Measurements from ENCODE around the gene SLX9.

Gene SLX9

DNA sequence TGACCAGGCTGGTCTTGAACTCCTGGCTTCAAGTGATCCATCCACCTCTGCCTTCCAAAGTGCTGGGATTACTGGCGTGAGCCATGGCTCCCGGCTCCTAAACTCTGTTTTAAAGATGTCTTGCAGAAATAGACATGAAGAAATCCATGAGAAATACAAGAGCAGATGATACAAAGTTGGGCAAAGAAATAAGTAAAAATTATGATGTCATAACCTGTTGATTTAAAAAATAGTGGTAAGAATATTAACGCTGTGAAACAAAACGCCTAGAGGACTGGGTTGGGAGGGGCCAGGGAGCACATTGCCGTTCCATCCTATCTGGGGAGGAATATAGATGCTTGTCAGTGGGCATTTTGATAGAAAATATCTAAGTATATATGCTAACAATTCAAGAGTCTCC lies 17.9 kb upstream of the SLX9 start:
- DNase-seq (ENCODE audit: low read depth), result no peak
- H3K4me3 ChIP-seq (ENCODE audit: low read depth, low read length), result no peak overlapping the region
- TF ChIP-seq, protein P1, sequence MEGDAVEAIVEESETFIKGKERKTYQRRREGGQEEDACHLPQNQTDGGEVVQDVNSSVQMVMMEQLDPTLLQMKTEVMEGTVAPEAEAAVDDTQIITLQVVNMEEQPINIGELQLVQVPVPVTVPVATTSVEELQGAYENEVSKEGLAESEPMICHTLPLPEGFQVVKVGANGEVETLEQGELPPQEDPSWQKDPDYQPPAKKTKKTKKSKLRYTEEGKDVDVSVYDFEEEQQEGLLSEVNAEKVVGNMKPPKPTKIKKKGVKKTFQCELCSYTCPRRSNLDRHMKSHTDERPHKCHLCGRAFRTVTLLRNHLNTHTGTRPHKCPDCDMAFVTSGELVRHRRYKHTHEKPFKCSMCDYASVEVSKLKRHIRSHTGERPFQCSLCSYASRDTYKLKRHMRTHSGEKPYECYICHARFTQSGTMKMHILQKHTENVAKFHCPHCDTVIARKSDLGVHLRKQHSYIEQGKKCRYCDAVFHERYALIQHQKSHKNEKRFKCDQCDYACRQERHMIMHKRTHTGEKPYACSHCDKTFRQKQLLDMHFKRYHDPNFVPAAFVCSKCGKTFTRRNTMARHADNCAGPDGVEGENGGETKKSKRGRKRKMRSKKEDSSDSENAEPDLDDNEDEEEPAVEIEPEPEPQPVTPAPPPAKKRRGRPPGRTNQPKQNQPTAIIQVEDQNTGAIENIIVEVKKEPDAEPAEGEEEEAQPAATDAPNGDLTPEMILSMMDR (IDR thresholded peaks at IDR 0.05; ENCODE audit: control insufficient read depth, extremely low read depth, insufficient read depth), result no peak

DNA sequence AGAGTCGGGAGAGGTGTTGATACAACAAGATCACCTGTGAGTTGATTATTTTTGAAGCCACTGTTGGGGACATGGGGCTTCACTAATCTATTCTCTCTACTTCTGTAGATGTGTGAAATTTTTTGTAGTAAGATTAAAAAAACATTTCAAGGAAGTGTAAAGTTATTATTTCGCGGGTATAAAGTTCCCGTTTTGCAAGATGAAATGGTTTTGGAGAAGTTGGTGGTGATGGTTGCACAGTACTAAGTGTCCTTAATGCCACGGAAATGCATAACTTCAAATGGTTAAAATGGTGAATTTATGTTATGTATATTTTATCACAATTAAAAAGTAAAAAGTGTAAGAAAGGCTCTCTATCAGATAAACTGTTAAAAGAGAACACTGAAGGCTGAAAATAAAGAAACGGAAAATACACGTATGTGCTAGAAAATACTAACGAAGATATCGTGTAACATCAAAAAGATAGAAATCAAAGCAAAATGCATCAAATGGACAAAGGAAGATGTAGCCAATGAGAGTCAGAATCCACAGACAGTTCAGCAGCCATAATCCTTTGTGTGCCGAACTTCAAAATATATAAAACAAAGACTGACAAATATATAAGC lies 16.2 kb upstream of the SLX9 start:
- TF ChIP-seq, protein P1 (IDR thresholded peaks at IDR 0.05; ENCODE audit: control insufficient read depth, extremely low read depth, insufficient read depth), result no peak

DNA sequence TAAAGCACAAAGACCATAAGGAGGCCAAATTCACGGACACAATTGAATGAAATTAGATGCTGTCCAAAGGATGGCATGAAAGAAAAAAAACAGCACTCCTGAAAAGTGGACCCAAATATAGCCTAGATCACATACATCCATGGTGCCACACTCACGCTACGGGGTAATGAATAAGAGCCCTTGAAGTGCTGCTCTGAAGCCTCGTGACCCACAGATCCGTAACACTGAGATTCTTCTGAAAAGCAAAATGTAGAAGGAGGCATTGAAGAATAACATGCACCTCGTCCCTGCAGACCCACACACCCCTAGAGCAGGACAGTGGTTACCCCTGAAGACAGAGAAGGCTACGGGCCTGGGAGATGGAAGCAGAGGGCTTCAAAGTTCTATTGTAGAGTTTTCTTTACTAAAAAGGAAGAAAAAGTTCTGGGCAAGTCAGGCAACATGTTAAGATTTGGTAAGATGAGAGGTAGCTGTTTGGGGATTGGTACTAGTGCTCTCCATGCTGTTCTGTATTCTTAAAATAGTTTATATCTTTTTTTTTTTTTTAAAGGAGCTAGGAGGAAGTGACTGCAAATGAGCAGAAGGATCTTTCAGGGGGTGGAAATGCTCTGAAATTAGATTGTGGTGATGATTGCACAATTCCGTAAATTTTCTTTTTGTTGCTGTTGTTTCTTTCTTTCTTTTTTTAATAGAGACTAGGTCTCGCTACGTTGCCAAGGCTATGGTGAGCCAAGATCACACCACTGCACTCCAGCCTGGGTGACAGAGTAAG lies 15.0 kb upstream of the SLX9 start:
- no peak overlapping the region for H3K4me3 ChIP-seq (ENCODE audit: low read depth, low read length)
- TF ChIP-seq, protein P1 (IDR thresholded peaks at IDR 0.05; ENCODE audit: control insufficient read depth, extremely low read depth, insufficient read depth), result no peak
- no peak for DNase-seq (ENCODE audit: low read depth)

More for the DNA sequence above, 16.2 kb upstream of the SLX9 start:
- no peak for DNase-seq (ENCODE audit: low read depth)
- no peak overlapping the region for H3K4me3 ChIP-seq (ENCODE audit: low read depth, low read length)

DNA sequence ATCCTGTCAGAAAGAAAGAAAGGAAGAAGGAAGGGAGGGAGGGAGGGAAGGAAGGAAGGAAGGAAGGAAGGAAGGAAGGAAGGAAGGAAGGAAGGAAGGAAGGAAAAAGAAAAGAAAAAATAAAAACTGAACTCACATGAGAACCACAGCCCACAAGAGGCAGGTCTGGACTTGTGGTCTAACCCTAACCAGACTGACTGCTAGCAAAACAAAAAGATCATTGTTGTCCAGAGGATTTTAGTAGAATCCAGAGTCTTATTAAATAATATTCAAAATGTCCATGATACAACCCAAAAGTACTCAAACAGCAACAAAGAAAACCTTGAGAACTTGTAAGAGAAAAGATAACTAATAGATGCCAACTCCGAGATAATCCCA lies 14.5 kb upstream of the SLX9 start:
- H3K4me3 ChIP-seq (ENCODE audit: low read depth, low read length), result no peak overlapping the region
- TF ChIP-seq, protein P1 (IDR thresholded peaks at IDR 0.05; ENCODE audit: control insufficient read depth, extremely low read depth, insufficient read depth), result no peak
- no peak for DNase-seq (ENCODE audit: low read depth)

DNA sequence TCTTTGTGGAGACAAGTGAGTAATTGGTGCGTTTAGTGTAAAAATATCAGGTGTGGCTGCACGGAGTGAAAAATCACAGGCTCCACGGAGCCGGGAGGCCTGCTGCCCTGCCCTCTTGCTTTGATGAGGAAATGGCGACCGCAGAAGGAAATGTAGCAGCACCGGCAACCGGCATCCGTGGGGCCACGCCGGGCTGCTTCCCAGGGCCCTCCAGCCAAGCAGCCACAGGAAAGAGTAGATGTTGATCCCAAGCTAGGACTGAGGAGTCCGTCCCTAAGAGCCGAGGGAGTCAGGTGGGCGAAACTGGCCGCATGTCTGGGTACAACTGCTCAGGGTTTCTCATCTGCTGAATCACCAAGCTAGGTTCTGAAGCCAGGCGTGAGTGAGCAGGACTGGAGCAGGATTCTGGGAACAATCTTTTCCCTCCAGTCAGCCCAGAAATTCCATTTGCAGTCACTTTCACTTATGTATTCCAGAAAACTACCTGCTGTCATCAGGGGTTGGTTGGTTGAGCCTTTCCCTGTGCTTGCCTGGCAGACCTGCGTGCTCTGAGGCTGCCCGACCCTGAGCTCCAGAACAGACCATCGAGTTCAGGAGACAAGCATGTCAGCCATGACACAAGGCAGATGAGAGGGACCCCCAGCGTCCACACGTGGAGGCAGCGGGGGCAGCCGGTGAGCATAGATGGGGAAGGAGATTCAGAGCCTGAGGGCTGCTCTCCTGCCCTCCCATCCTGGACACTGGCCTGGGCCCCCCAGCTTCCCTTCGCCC lies 13.3 kb upstream of the SLX9 start:
- no peak for DNase-seq (ENCODE audit: low read depth)
- H3K4me3 ChIP-seq (ENCODE audit: low read depth, low read length), result no peak overlapping the region
- TF ChIP-seq, protein P1 (IDR thresholded peaks at IDR 0.05; ENCODE audit: control insufficient read depth, extremely low read depth, insufficient read depth), result no peak

DNA sequence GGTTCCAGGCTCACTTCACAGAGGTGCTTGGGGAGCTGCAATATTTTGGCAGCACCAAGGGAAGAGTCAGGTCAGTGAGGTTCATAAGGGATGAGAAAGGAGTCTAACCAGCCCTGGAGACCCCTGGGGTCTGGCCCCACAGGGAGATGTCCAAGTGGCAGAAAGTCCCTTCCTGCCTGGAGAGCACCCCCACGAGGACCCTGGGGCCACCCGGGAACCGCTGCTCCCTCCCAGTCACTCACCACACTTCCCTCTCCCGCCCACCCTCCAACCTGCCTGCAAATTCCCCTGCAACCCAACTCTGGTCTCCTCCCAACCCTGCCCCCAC lies 12.6 kb upstream of the SLX9 start:
- no peak overlapping the region for H3K4me3 ChIP-seq (ENCODE audit: low read depth, low read length)
- no peak for DNase-seq (ENCODE audit: low read depth)

More for the DNA sequence above, 12.6 kb upstream of the SLX9 start:
- TF ChIP-seq, protein P1 (IDR thresholded peaks at IDR 0.05; ENCODE audit: control insufficient read depth, extremely low read depth, insufficient read depth), result no peak

Measured in LNCaP clone FGC (cell line).